Frontal cortex (tissue), 4 donors: Measurements from ENCODE around the gene SIRPA. TPM values are rescaled to one million over a fixed set of nuclear protein-coding genes. Genes with fewer than 3 reads are reported as not detected.

Experiments used
- DNase-seq, 2 donors: peaks; one replicate each; pipeline ENCODE4 v3.0.0; 2012; ENCODE audit warnings: low spot score in 2 of 2
- FAIRE-seq: peaks from 2 replicates; lab custom pipeline; 2012; peaks lifted over from hg19 to GRCh38; lab: Jason Lieb, UNC
- total RNA-seq: library from RNA; depleted of rRNA; stranded (reverse); fragments of >200 nt; gene quantifications from one replicate; pipeline ENCODE4 v1.2.3, GENCODE V29; 2014
- donor health status: control.
- donor health status: control.
- donor health status: control.

Gene SIRPA
- total RNA-seq, 1 donor from 2014 or later: 6.1 TPM

DNA sequence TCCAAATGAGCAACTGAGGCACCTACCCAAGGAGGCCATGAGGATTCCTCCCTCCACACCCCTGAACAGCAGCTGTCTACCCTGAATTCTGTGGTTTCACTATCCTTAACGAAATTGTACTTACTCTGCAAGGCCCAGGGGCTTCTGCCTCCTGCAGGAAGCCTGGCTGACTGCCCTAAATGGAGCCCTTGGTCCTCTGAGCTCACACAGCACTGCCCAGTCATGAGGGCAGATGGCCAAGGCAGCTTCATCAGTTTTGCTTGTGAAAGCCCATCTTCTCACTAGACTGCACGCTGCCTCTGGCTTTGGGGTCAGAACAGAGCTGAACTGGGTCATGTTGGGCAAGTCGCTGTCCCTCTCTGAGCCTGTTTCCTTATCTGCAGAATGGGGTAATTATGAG is 26.4 kb upstream of the SIRPA start:
- DNase-seq: no peak
- no peak for FAIRE-seq

- DNase-seq (no peak), FAIRE-seq (no peak)
Measured at GRCh38 chr20:1870323-1870722, 24.9 kb upstream of the SIRPA start.

- no peak for DNase-seq
- no peak for FAIRE-seq
Measured at GRCh38 chr20:1870792-1871550, 24.2 kb upstream of the SIRPA start.

DNA sequence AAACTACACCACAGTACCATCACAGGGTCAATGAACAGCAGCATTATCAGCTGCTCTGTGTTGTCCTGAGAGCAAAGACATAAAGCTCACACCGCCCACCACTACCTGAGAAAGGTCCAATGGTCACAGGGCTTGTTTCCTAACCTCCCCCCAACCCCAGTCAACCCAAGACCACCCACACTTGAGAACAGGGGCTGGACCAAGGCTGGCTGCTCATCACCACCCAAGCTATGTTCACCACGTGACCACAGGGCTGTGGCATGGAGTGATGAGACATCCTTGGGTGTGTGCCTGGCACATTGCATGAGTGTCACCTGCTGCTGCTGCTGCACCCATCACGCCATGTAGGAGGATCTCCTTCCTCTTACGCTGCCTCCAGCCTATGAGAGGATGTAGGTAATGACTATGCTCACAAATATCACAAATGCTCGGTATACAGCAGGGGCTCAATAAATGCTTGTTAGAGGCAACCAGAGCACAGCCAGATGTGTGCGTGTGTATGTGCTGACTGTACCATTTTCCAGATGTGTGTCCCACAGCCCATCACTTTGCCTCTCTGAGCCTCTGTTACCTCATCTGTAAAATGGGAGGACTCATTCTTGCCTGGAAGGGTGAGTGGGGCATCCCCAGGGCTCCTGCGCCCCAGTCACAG is 23.3 kb upstream of the SIRPA start:
- no peak for DNase-seq
- FAIRE-seq: no peak

DNA sequence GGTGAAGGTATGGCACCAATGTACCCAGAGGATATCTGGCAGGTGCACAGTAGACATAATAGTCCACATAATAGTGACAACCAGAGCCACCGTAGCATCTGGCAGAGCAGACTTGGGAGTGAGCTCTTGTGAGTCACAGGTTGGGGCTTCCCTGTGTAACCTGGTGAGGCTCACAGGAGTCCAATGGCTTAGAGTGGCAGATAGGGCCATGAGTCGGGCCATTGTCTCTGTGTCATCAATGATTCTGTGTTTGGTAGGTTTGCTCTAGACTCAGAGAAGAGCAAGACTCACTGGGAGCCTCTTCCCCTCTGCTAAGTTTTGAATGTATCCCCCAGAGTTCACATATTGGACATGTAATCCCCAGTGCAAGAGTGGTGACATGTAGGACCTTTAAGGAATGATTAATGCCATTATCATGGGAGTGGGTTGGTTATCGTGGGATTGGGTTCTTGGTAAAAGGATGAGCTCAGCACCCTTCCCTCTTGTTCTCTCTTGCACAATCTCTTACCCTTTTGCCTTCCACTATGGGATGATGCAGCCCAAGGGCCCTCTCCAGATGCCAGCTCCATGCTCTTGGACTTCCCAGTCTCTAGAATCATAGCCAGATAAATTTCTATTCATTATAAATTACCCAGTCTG is 22.6 kb upstream of the SIRPA start:
- FAIRE-seq (no peak), DNase-seq (no peak)

GRCh38 chr20:1874450-1875182 is 20.6 kb upstream of the SIRPA start:
- FAIRE-seq (no peak), DNase-seq (no peak)

GRCh38 chr20:1875183-1875554 is 20.0 kb upstream of the SIRPA start:
- no peak for DNase-seq

GRCh38 chr20:1875762-1876161 is 19.4 kb upstream of the SIRPA start:
- DNase-seq (no peak), FAIRE-seq (no peak)

More at GRCh38 chr20:1875183-1875554, 20.0 kb upstream of the SIRPA start:
- FAIRE-seq: no peak

GRCh38 chr20:1876217-1876921 is 18.8 kb upstream of the SIRPA start:
- FAIRE-seq (no peak), DNase-seq (no peak)

DNA sequence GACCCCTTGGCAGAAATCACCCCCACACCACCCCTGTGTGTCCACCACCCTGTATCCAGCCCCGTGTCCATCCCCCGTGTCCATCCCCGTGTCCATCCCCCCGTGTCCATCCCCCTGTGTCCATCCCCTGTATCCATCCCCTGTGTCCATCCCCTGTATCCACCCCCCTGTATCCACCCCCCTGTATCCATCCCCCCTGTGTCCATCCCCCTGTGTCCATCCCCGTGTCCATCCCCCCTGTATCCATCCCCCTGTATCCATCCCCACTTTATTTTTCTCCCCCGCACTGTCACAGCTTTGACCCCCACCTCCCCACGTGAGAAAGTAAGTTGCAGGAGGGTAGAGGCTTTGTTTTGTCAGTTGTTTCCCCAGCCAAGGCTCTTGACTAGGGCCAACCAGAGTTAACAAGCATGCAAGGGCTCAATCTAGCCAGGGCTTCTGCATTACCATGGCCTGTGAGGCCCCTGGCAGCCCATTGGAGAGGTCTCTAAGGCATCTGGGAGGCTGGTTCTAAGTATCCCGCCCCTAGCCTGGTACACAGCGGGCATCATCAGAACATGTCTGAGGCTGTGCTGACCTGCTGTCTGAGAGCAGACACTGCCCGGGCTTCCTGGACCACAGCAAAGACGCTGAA is 18.1 kb upstream of the SIRPA start:
- DNase-seq (peak; percentile 47 to 79), FAIRE-seq (no peak)

- DNase-seq: no peak
- no peak for FAIRE-seq
Measured at GRCh38 chr20:1877609-1878200, 17.5 kb upstream of the SIRPA start.

GRCh38 chr20:1879369-1879768 is 15.8 kb upstream of the SIRPA start:
- DNase-seq (no peak), FAIRE-seq (no peak)

DNA sequence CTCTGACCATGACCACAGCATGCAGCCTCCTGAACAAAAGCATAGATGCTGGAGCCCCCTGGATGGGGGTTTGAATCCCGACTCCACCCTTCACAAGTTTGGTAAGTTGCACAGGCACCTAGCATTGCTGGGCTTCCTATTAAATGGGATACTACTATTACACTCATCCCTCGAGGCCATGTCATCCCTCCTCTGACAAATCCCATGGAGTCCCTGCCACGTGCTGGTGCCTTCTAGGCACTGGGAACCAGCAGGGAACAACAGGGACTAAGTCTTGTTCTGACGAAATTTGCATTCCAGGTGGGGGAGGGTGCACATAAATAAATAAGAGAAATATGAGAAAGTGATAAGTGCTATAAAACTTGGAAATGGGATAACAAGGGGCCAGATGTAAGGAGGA is 15.3 kb upstream of the SIRPA start:
- no peak for FAIRE-seq

DNA sequence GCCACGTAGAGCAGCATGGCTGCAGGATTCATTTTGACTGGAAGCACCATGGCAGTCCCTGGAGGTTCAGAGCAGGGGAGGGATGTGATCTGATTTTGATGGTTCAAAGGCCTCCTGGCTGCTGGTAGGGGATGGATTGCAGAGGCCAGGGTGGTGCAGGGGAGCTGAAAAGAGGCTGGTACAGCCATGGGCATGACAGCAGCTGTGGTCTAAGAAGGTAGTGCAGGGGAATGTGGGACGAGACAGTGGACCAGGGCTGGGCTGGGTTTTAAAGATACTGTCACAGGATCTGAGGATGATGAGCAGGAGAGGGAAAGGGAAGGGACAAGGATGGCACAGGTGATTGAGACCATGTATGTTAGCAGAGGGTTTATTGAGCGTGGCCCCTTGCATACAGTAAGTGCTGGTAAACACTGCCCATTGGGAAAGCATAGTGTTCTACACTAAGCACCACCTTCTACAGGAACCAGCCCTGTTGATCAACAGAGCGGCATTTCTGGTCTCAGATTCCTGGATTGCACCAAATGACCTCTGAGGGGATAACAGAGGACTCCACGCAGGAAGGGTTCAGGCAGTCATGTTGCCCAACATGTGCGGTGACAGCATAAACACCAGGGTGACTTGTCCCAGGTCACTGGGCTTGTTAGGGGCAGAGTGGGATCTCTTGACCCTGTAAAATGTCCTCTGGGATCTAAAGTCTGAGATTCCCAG is 14.5 kb upstream of the SIRPA start:
- FAIRE-seq (no peak), DNase-seq (no peak)

More for the DNA sequence above, 15.3 kb upstream of the SIRPA start:
- no peak for DNase-seq

DNA sequence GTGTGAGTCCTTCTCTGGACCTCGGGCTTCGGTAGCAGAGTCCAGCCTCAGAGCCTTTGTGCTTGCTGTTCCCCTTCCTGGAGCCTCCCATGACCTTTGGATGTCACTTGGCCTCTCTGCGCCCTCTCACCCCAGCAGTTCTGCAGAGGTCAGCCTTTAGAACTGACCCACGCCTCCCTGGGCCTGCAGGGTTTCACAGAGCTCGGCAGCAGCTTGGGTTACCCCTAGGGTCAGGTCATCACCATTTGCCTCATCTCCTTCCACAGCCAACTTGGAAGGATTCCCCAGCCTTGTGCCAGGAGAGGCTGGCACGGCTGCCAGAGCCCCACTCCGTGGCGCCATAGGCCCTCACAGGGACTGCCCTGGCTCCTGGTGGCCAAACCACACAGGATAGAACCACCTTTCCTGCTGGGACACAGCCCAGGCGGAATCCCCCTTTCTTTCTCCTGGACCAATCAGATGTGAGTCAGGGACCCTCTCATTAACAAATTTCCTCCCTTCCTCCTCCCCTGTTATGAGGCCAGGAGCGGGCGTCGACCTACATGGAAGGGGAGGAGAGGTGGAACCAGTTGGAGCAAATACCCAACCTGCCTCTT is 13.9 kb upstream of the SIRPA start:
- FAIRE-seq (no peak), DNase-seq (peak in 1 of 2 donors; percentile 38)

DNA sequence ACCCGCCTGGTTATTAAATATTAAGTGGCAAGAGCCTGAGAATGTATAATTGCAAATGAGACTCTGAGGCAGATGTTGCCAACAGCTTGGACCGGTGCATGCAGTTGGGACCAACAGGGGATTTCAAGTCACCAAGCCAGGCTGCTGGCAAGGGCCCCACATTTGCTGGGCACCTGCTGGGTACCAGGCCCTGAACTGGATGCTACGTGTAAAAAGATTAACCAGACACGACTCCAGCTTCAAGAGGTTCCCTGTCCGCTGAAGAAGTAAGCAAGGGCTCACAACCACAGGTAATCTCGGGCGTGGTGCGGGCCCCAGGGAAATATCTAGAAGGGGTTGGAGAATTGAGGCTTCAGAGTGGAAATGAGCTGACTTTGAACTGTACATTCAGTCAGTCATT is 13.2 kb upstream of the SIRPA start:
- FAIRE-seq (no peak), DNase-seq (no peak)

GRCh38 chr20:1883986-1884385 is 11.2 kb upstream of the SIRPA start:
- DNase-seq (no peak), FAIRE-seq (no peak)

DNA sequence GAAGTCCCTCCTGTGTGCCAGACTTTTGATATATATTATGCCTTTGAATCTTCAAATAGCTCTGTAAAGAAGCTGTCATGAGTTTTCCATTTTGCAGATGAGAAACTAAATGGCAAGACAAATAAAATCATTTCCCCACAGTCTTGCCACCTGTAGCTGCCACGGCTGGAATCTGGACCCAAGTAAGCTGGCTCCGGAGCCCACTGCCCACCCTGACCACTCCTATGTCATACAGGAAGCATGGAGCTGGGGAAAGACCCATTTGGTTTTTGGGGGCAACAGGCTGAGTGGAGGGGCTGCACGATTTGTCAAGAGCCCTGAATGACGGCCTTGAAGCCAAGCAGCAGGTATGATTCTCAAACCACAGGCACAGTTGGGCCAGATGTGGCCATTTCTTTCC is 10.0 kb upstream of the SIRPA start:
- no peak for FAIRE-seq
- no peak for DNase-seq
